HG03196 (cell line): ENCODE measurements around the gene VPS41.

Experiments used
- ATAC-seq: cut with Tn5 transposase; IDR thresholded peaks from one replicate; pipeline ENCODE4 v1.9.1; 2021; ENCODE audit not compliant: unreplicated experiment

Gene VPS41

DNA sequence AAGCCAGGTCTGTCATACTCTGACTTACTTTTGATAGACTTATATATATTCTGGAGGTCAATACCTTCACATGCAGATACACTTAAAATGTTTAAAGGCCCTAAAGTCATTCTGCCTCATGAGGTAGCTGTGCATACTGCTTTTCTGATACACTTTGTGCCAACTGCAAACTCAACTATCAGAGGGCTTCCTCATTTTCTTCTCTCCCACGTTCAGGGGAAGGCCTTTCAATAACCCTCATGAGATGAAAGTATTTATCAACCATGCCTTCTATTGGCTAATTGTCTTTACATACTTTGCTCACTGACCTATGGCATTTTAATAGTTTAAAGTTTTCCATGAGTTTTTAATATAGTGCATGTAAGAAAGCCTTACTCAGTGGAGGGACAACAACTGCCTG is 165.1 kb downstream of the VPS41 start:
- no peak for ATAC-seq

DNA sequence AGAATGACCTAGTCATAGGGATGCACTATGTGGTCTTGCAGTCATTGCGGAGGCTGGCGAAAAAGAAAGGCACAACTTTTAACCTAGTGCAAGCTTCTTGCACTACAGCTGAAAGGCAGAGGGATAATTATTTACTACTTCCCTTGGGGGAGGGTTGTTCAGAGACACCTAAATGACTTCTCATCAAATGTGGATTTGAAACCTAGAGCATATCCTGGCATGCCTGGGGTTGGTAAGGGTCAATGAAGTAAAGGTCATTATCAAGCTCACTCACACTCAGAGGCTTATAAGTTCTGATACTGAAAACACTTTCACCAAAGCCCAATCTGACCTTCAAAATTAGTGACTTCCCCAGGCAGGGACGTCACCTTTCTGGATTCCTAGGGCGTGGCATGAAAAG is 168.9 kb downstream of the VPS41 start:
- ATAC-seq, result no peak

DNA sequence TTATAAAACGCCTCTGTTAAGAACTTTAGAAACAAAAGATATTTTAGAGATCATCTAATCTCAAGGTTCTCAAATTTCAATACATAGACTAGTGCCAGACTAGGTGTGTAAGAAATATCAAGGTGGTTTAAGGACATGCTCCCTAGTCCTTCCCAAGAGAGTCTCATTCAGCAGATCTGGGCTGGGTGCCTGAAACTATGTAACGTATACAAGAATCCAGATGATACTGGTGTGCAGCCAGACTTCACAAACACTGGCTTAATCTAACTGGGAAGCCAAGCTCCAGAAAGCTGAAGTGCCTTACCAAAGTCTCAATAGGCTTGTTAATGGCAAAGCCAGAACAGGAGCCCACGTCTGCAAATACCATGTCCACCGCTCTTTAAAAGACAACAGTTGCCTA is 172.9 kb downstream of the VPS41 start:
- ATAC-seq, result no peak

DNA sequence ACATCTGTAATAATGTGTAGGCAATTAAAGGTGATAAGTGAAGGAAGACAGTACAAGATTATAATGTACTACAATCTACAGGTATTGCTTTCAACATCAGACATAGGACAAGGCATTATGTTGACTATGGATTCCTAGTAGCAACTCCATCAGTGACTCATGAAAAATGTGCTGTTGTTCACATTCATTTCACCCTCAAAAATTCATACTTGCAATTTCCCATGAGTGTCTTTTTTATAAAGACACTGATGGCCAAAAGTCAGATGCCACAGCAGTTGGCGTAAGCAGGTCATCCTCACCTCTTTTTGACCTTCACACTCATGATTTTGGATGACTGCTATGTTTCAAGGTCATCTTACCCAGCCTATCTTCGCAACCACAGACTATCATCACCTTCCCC is 177.8 kb downstream of the VPS41 start:
- ATAC-seq, result no peak

DNA sequence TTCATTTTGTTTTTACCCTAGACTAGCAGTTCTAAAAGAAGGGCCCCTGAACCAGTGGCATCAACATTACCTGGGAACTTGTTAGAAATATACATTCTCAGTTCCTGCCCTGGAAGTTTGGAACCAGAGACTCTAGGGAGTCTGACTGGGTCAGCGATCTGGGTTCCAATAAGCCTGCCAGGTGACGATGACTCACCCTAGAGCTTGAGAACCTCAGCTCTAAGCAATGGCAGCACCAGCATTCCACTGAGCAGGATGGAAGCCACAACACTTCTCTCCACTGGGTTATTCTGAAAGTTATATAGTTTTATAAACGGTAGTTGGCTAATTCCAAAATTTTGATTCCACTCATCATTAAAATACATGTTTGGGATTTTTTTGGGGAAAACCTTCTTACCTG is 180.8 kb downstream of the VPS41 start:
- ATAC-seq, result no peak

DNA sequence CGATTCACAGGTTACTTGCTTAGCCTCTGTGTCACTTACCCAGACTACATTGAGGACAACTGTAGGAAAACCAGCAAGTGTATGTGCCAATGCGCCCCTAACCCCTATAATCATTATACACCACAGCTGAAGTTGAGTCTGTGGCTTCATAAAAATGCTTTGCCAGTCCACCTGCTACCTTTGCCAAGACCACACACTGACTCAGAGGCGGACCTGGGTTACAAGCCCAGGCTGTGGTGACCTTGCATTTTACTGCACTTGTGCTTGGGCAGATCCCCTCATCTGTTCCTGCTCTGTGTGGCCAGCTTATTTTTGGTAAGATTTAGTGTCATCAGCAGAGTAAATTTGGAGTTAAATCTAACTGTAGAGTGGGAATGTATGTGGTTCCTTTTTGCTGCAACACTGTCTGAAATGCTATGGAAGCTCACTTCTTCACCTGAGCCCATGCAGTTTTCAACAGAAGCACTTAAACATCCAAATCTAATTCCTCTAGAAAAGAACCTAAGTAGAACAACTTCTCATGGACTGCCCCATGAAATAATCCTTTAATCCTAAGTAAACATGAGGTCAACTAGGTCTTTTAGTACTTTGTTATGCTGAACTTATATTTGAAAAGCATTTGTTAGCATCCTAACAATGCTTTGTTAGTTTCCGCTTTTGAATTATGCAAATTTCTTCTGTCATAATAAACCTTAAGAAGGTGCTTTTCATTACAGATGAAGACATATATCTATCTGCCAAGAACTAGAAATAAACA is 181.6 kb downstream of the VPS41 start:
- no peak for ATAC-seq

GRCh38 chr7:38723327-38723726 is 185.7 kb downstream of the VPS41 start:
- ATAC-seq, result no peak

DNA sequence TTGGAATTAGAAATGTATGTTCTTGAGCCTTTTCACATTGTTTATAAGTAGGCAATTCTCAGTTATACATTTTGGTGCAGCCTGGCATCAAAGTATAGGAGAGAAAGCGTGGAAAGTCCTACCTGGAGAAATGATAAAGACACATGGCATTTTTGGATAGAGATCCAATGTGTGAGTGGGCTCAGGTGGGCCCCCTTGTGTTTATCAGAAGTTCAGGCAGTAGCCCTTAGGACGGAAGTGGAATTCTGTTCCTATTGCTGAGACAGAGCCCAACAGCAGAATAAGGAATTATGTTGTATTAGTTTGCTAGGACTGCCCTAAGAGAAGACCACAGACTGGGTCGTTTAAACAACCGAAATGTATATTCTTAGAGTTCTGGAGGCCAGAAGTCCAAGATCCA is 192.6 kb downstream of the VPS41 start:
- ATAC-seq, result no peak

DNA sequence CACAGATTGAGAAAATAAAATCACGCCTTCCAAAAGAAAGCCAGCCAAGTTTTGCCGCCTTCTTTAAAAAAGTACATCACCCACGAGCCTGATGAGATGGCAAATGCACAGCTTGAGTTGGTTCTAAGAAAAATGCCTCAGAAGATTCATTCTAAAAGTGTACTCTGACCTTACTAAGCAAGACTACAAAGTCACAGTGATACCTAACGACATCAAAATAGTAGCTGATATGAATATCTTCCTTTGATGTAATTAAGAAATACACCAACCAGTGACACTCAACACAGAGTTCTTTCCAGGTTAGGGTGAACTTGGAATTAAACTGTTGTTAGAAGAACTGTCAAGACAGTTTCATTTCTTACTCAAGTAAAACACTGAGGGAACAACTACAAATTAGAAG is 199.9 kb downstream of the VPS41 start:
- ATAC-seq, result no peak

- ATAC-seq, result no peak
Observed at GRCh38 chr7:38704751-38705150, 204.2 kb downstream of the VPS41 start.

DNA sequence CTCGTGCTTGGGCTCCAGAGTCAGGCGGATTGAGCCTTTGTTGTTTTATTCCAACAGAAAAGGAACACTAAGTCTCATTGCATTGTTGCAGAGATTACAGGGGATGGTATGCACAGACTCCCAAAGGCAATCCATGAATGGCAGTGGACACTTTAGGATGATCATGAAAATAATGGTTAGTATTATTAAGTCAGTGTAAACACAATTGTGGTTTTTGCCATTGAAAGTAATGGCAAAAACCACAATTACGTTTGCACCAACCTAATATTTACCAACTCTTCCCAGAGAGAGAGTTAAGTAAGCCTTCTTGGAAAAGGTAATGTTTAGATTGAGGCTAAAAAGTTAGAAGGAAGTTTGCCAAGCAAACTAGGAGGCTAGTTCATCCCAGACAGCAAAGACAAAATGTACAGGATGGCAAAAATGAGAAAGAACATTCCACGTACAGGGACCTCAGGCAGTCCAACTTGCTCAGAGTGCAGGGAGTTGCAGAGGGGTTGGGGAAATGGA is 204.9 kb downstream of the VPS41 start:
- no peak for ATAC-seq

DNA sequence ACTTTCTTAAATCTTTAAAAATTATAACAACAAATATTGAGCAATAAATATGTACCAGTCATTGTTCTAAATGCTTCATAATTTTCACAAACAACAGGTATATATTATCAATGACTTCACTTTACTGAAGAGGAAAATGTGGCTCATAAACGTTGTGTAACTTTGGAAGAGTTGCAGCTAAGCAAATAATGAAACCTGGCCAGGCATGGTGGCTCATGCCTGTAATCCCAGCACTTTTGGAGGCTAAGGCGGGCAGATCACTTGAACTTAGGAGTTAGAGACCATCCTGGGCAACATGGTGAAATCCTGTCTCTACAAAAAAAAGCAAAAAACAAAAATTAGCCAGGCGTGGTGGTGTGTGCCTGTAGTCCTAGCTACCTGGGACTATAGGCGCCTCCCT is 205.9 kb downstream of the VPS41 start:
- no peak for ATAC-seq

- no peak for ATAC-seq
Observed at GRCh38 chr7:38702002-38702535, 206.9 kb downstream of the VPS41 start.

GRCh38 chr7:38700116-38700515 is 208.9 kb downstream of the VPS41 start:
- no peak for ATAC-seq

DNA sequence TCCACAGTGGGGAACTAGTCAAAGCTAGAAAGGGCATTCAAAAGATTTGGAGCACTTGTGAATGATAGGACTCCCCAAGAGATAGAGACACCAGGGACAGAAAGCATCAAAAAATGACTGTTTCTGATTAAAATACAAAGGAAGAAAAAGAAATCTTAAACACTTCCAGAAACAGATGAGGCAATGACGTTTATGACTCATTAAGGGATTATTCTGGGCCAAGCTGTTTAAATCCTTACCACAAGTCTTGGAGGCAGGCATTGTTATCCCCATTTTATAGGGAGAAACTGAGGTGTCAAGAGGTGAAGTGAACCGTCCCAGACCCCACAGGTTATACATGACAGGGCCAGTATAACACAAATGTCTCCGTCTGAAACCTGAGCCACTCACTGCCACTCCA is 209.5 kb downstream of the VPS41 start:
- no peak for ATAC-seq

- ATAC-seq, result no peak
Observed at GRCh38 chr7:38694326-38694725, 214.7 kb downstream of the VPS41 start.

GRCh38 chr7:38686888-38687287 is 222.1 kb downstream of the VPS41 start:
- no peak for ATAC-seq

DNA sequence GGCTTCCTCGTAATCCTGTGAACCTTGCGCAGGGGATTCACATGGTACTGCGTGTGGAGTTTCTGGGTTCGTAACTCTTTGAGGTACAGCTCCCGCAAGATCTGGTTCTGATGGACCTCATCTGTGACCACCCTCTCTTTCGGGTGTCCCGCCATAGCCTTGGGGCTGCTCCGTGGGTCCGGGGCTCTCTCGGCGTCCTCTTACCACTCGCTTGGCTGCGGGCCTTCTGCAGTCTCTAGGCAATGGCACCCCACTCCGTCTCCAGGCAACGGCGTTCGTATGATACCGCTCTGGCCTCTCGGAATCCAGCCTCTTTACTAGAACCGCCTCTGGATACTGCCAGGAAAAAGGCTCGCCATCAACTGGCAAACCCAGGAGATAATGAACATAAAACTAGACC is 223.1 kb downstream of the VPS41 start:
- ATAC-seq, result no peak

GRCh38 chr7:38682606-38683005 is 226.4 kb downstream of the VPS41 start:
- ATAC-seq, result no peak

DNA sequence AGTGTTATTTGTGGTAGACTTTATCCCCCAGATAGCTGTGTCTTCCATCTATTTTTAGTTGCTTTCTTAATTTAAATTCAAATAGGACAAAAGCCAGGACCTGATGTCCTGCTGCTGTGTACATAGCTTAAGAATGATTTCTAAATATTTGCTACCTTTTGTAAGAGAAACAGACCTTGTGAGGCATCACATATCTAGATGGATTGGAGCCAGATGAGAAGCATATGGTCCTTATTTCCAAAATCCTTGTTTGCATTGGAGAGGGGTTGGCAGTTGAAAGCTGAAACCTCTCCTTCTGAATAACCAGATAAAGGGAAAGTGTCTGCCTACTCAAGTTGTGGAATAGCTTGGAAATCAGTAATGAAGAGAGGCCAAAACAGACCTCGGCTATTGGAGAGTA is 227.1 kb downstream of the VPS41 start:
- ATAC-seq, result no peak

- no peak for ATAC-seq
Observed at GRCh38 chr7:38679419-38679818, 229.6 kb downstream of the VPS41 start.

DNA sequence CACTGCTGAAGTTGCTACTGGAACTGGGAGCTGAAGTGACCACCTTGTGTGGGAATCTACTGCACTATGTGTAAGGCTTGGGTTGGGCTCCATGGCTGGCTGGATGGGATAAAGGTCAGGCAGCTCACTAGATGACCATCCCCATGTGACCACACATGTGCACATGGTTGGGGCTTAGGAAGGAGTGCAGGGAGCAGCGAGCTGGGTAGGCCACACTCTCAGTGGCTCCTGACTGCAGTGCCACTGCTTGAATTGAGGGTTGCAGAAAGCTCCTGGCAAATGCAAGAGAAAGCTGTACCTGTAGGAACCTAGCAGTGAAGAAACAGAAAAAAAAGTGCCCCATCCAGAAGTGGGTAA is 230.3 kb downstream of the VPS41 start:
- no peak for ATAC-seq
